ENCODE results near the gene GPR68.

GRCh38 chr14:91190853-91191252 is 53.7 kb downstream of the GPR68 start:
- TF ChIP-seq REST (IDR thresholded peaks at IDR 0.05; ENCODE audit: insufficient read depth in 1 of 2, low read depth in 2 of 2, low read length in 2 of 2) = no peak
- TF ChIP-seq TAF1 (IDR thresholded peaks at IDR 0.05; ENCODE audit: borderline replicate concordance, insufficient read depth, low read length) = no peak
- TF ChIP-seq POLR2AphosphoS5 (IDR thresholded peaks at IDR 0.05; ENCODE audit: low read depth, low read length) = no peak

All from PFSK-1 (cell line).